Stimulated activated CD4-positive, alpha-beta T cell treated with anti-CD3 and anti-CD28 coated beads, Interleukin-2, amount 100 ng/mL, for 24 hours (primary cell): ENCODE measurements around the gene IGFL1.
"Not testable (repeated sequence)": the region's sequence is repeated elsewhere in the genome, so short reads cannot be mapped to it uniquely, and the experiment has no call there.

Source experiments
- DNase-seq, 2 donors: peaks; one replicate each; pipeline ENCODE4 v3.0.0-alpha.2; 2020

Gene IGFL1

GRCh38 chr19:46273931-46274330 lies 44.4 kb downstream of the IGFL1 start:
- DNase-seq, result not testable (repeated sequence)

- no peak for DNase-seq
Observed at GRCh38 chr19:46279177-46279576, 49.6 kb downstream of the IGFL1 start.
